ENCODE data around the gene FGFR2. TPM values are rescaled to one million over a fixed set of nuclear protein-coding genes. Genes with fewer than 3 reads are reported as not detected.

Gene FGFR2
- total and polyA plus RNA-seq, 8 donors, result 48.0 to 350 (median 278) TPM

- H3K36me3 ChIP-seq, result no peaks in the 10 kb centered on the region
- peaks cover 0 to 6% of the 10 kb centered on the region in 2 donors for H3K4me1 ChIP-seq
- ATAC-seq, result peak; percentile 62
- no peak overlapping the region for H3K4me3 ChIP-seq
- no peak for TF ChIP-seq CTCF (IDR thresholded peaks at IDR 0.05)
- intact Hi-C loops (cut with DNase I), result no loop called here
- no peaks in the 10 kb centered on the region for H3K27me3 ChIP-seq
- peak in 2 of 4 donors; percentile 43 to 71 for DNase-seq
- H3K9me3 ChIP-seq, result no peaks in the 10 kb centered on the region
- peak overlapping the region; percentile 7 to 23 for H3K27ac ChIP-seq
These were observed 17.7 kb downstream of the FGFR2 start for GRCh38 chr10:121580276-121581116.

- DNase-seq, result no peak
- ATAC-seq, result peak; percentile 78
- intact Hi-C loops (cut with DNase I), result no loop called here
- peaks cover 0 to 6% of the 10 kb centered on the region in 2 donors for H3K4me1 ChIP-seq
- TF ChIP-seq CTCF (IDR thresholded peaks at IDR 0.05), result no peak
- no peaks in the 10 kb centered on the region for H3K9me3 ChIP-seq
- H3K4me3 ChIP-seq, result no peak overlapping the region
- no peaks in the 10 kb centered on the region for H3K27me3 ChIP-seq
- H3K27ac ChIP-seq, result no peak overlapping the region
- H3K36me3 ChIP-seq, result no peaks in the 10 kb centered on the region
These were observed 18.6 kb downstream of the FGFR2 start for GRCh38 chr10:121579656-121580055.

GRCh38 chr10:121578965-121579364 lies 19.3 kb downstream of the FGFR2 start:
- no peak for DNase-seq
- Histone ChIP-seq H3K4me3 (no peak overlapping the region), H3K4me1 (peaks cover 0 to 6% of the 10 kb centered on the region in 2 donors), H3K36me3 (no peaks in the 10 kb centered on the region), H3K27me3 (no peaks in the 10 kb centered on the region), H3K27ac (no peak overlapping the region), H3K9me3 (no peaks in the 10 kb centered on the region)
- intact Hi-C loops (cut with DNase I), result no loop called here
- ATAC-seq, result no peak
- TF ChIP-seq CTCF (IDR thresholded peaks at IDR 0.05), result no peak

- intact Hi-C loops (cut with DNase I), result no loop called here
These were observed 19.9 kb downstream of the FGFR2 start for GRCh38 chr10:121578298-121578697.

More at GRCh38 chr10:121578298-121578697, 19.9 kb downstream of the FGFR2 start:
- TF ChIP-seq CTCF (IDR thresholded peaks at IDR 0.05), result no peak
- H3K9me3 ChIP-seq, result no peaks in the 10 kb centered on the region
- no peak overlapping the region for H3K27ac ChIP-seq
- no peaks in the 10 kb centered on the region for H3K27me3 ChIP-seq
- peaks cover 0 to 6% of the 10 kb centered on the region in 2 donors for H3K4me1 ChIP-seq
- no peaks in the 10 kb centered on the region for H3K36me3 ChIP-seq
- no peak for ATAC-seq
- DNase-seq, result no peak
- no peak overlapping the region for H3K4me3 ChIP-seq

Data from left lung (tissue), 10 donors.